Fibroblast of skin of abdomen (primary cell): Measurements from ENCODE around the gene TCP11X2. TPM values are rescaled to one million over a fixed set of nuclear protein-coding genes. Genes with fewer than 3 reads are reported as not detected.
A peak's percentile ranks its signal among the peaks of the same experiment; 100 is the strongest.
"Not testable (repeated sequence)": the region's sequence is repeated elsewhere in the genome, so short reads cannot be mapped to it uniquely, and the experiment has no call there.

ENCODE experiments used
- DNase-seq: peaks from one replicate; pipeline ENCODE4 v3.0.0-alpha.2; 2013
- polyA plus RNA-seq, 2 experiments: library from polyadenylated mRNA; unstranded; fragments of 120-200 nt; gene quantifications; one replicate each; pipeline ENCODE4 v1.2.1, GENCODE V29; 2013; ENCODE audit not compliant: insufficient read length in 2 of 2

Gene TCP11X2
- not detected for polyA plus RNA-seq (2013, experiment 1 of 2; ENCODE audit: insufficient read length)
- polyA plus RNA-seq (2013, experiment 2 of 2; ENCODE audit: insufficient read length) = not detected

GRCh38 chrX:102471762-102472220, at the start of gene TCP11X2:
TSS of gene TCP11X2 (minus strand) at chrX:102471812.
- DNase-seq = not testable (repeated sequence)

- peak; percentile 25 for DNase-seq
Measured at GRCh38 chrX:102517326-102517725, 45.7 kb upstream of the TCP11X2 start.

GRCh38 chrX:102515975-102516941, 44.6 kb upstream of the TCP11X2 start, which contains the start of gene TMSB15A:
TSS of gene TMSB15A (minus strand) at chrX:102516739.
- DNase-seq = peak; percentile 57

GRCh38 chrX:102514536-102514935, 42.9 kb upstream of the TCP11X2 start:
- no peak for DNase-seq

- no peak for DNase-seq
Measured at GRCh38 chrX:102498732-102499131, 27.1 kb upstream of the TCP11X2 start.

GRCh38 chrX:102491766-102492165, 20.2 kb upstream of the TCP11X2 start:
- peak; percentile 4 for DNase-seq

- not testable (repeated sequence) for DNase-seq
Measured at GRCh38 chrX:102478765-102479164, 7.2 kb upstream of the TCP11X2 start.

GRCh38 chrX:102470215-102470614, 1.4 kb downstream of the TCP11X2 start:
- DNase-seq = not testable (repeated sequence)

GRCh38 chrX:102458615-102459014, 13.0 kb downstream of the TCP11X2 start:
- not testable (repeated sequence) for DNase-seq

GRCh38 chrX:102439908-102440307, 31.7 kb downstream of the TCP11X2 start, which contains the start of gene NXF2B:
TSS of gene NXF2B (minus strand) at chrX:102440008. CDS start at chrX:102380036, 59,972 bp downstream.
- not testable (repeated sequence) for DNase-seq

GRCh38 chrX:102414493-102414892, 57.1 kb downstream of the TCP11X2 start:
- not testable (repeated sequence) for DNase-seq
